ENCODE results near the gene TMEM63A. TPM values are rescaled to one million over a fixed set of nuclear protein-coding genes. Genes with fewer than 3 reads are reported as not detected.

Gene TMEM63A
- total RNA-seq, 1 experiment from 2014 or later: 303 TPM

DNA sequence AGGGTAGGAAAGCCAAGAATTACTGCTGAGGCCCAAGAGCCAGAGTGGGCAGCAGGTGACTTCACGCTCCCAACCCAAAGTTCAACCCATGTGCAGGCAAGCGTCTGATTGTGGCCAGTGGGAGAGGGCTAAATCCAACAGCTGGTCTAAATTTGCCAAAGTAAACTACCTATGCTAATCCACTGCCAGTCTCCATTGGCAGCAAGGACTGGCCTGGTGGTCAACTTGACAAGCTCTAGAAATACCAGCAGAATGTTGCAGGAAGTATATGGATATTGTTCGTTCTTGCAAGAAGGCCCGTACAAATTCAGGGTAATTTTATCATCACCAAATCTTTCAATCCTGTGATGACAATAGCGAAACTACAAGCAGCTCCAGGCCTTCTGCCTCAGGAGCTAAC lies 1.5 kb downstream of the TMEM63A start:
- H3K4me1 Mint-ChIP-seq (ENCODE audit: low read depth, unreplicated experiment): peaks cover 60% of the 10 kb centered on the region
- H3K9me3 Mint-ChIP-seq (ENCODE audit: low read depth, unreplicated experiment): no peaks in the 10 kb centered on the region
- TF ChIP-seq, protein P1, sequence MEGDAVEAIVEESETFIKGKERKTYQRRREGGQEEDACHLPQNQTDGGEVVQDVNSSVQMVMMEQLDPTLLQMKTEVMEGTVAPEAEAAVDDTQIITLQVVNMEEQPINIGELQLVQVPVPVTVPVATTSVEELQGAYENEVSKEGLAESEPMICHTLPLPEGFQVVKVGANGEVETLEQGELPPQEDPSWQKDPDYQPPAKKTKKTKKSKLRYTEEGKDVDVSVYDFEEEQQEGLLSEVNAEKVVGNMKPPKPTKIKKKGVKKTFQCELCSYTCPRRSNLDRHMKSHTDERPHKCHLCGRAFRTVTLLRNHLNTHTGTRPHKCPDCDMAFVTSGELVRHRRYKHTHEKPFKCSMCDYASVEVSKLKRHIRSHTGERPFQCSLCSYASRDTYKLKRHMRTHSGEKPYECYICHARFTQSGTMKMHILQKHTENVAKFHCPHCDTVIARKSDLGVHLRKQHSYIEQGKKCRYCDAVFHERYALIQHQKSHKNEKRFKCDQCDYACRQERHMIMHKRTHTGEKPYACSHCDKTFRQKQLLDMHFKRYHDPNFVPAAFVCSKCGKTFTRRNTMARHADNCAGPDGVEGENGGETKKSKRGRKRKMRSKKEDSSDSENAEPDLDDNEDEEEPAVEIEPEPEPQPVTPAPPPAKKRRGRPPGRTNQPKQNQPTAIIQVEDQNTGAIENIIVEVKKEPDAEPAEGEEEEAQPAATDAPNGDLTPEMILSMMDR (IDR thresholded peaks at IDR 0.05; ENCODE audit: unreplicated experiment): no peak
- intact Hi-C loops (cut with micrococcal nuclease; ENCODE audit: unreplicated experiment): no loop called here
- CTCF ChIA-PET: interaction anchor here (1.3 to 2.2 kb wide), 4 partner anchors 16 to 439 kb away, joined by 5 to 15 read pairs (median 6); partner anchors contain the start of gene PYCR2
- DNase-seq: no peak
- H3K27ac Mint-ChIP-seq (ENCODE audit: unreplicated experiment): peak overlapping the region; percentile 85
- H3K27me3 Mint-ChIP-seq (ENCODE audit: unreplicated experiment): no peaks in the 10 kb centered on the region
- H3K4me3 Mint-ChIP-seq (ENCODE audit: low read depth, unreplicated experiment): peak overlapping the region; percentile 67
- H3K36me3 Mint-ChIP-seq (ENCODE audit: insufficient read depth, unreplicated experiment): peaks cover 80% of the 10 kb centered on the region
- BruUV-seq (replicated peaks): TSS peak; percentile 47

DNA sequence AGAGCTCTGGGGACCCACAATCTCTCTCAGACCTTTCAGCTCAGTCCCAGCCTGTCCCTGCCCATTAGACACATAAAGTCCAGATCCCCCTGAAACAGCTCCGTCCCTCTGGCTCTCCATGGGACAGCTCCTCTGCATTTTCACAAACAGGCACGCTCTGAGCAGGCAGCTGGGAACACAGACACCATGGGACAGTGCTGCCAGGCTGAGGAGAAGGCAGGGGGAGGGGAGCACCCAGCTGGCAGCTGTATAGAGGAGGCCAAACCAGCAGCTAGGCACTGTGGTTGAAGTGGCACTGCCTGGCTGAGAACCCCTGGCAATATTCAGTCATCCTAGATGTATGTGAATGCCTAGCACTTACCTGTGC lies 2.0 kb downstream of the TMEM63A start:
- Mint-ChIP-seq H3K36me3 (ENCODE audit: insufficient read depth, unreplicated experiment) (peaks cover 85% of the 10 kb centered on the region), H3K4me3 (ENCODE audit: low read depth, unreplicated experiment) (peak overlapping the region; percentile 67), H3K27me3 (ENCODE audit: unreplicated experiment) (no peaks in the 10 kb centered on the region), H3K4me1 (ENCODE audit: low read depth, unreplicated experiment) (peaks cover 64% of the 10 kb centered on the region), H3K27ac (ENCODE audit: unreplicated experiment) (peak overlapping the region; percentile 85), H3K9me3 (ENCODE audit: low read depth, unreplicated experiment) (no peaks in the 10 kb centered on the region)
- no peak for DNase-seq
- TF ChIP-seq, protein P1 (IDR thresholded peaks at IDR 0.05; ENCODE audit: unreplicated experiment): no peak
- BruUV-seq (replicated peaks): no TSS peak
- intact Hi-C loops (cut with micrococcal nuclease; ENCODE audit: unreplicated experiment): no loop called here
- CTCF ChIA-PET: interaction anchor here (0.8 to 2.2 kb wide), 5 partner anchors 17 to 439 kb away, joined by 3 to 15 read pairs (median 6); partner anchors contain the start of gene PYCR2

DNA sequence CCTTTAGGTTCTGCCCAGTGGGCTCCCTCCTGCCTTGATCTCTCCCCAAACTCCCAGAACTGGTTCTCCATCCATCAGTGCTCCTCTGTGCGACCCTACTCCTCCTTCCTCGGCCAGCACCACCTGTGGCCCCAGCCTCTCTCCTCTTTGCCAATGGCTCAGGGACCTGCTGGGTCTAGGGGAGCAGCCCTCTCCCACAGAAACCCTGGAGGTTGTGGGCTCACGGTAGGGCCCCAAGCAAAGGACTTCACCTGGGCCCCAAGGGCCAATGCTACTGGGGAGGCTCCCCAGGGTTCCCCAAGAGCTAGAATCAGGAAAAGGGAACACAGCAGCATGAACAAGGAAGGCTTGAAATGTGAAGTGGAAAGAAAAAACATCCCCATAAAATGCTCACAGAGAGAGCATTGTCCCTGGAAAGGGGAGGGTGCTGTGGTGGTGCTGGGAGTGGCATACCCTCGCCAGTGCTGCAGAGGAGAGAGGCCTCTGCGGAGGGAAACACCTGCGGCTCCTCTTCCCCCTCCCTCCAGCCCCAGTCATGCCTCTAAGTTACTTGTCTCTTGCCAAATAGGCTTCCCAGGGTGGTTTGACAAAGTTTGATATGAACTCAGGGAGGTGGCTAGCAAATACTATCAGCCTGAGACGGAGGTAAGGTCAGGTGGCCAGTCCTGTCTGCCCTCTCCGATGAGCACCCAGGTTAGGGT lies 2.5 kb downstream of the TMEM63A start:
- Mint-ChIP-seq H3K36me3 (ENCODE audit: insufficient read depth, unreplicated experiment) (peaks cover 90% of the 10 kb centered on the region), H3K27me3 (ENCODE audit: unreplicated experiment) (no peaks in the 10 kb centered on the region), H3K9me3 (ENCODE audit: low read depth, unreplicated experiment) (no peaks in the 10 kb centered on the region), H3K4me1 (ENCODE audit: low read depth, unreplicated experiment) (peaks cover 68% of the 10 kb centered on the region), H3K4me3 (ENCODE audit: low read depth, unreplicated experiment) (peak overlapping the region; percentile 67), H3K27ac (ENCODE audit: unreplicated experiment) (peak overlapping the region; percentile 85)
- no TSS peak for BruUV-seq (replicated peaks)
- intact Hi-C loops (cut with micrococcal nuclease; ENCODE audit: unreplicated experiment): loop anchor here (10.0 kb wide), 1 partner anchor 185 kb away; the partner anchor contains the start of gene H3-3A
- peak; percentile 75 for DNase-seq
- CTCF ChIA-PET: interaction anchor here (0.8 to 1.9 kb wide), 3 partner anchors 17 to 371 kb away, joined by 3 to 15 read pairs (median 6); partner anchors contain the start of gene PYCR2
- TF ChIP-seq, protein P1 (IDR thresholded peaks at IDR 0.05; ENCODE audit: unreplicated experiment): no peak

DNA sequence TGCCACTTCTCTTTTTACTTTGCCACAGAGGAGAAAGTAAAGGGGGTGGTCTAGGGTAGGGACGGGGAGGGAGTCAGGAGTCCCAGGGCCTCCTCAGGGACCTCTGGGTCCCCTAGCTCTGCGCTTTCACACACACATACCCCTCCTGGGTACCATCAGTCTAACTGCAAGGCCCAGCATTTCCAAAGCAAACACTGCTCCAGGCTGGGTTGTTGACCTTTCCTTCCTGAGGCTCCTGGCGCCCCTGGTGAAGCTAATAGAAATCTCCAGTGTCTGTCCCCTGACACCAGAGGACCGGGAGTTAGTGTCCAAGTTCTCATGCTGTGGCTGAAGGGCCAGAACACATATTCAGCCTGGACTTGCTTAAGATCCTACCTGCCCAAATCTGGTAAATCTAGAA lies 3.9 kb downstream of the TMEM63A start:
- H3K27me3 Mint-ChIP-seq (ENCODE audit: unreplicated experiment): no peaks in the 10 kb centered on the region
- no peaks in the 10 kb centered on the region for H3K9me3 Mint-ChIP-seq (ENCODE audit: low read depth, unreplicated experiment)
- CTCF ChIA-PET: interaction anchor here (1.1 to 1.5 kb wide), 2 partner anchors 19 to 33 kb away, joined by 3 to 8 read pairs; no protein-coding TSS in a partner anchor
- H3K36me3 Mint-ChIP-seq (ENCODE audit: insufficient read depth, unreplicated experiment): peaks cover 94% of the 10 kb centered on the region
- intact Hi-C loops (cut with micrococcal nuclease; ENCODE audit: unreplicated experiment): loop anchor here (10.0 kb wide), 1 partner anchor 187 kb away; the partner anchor contains the start of gene H3-3A
- peak overlapping the region; percentile 85 for H3K27ac Mint-ChIP-seq (ENCODE audit: unreplicated experiment)
- H3K4me1 Mint-ChIP-seq (ENCODE audit: low read depth, unreplicated experiment): peaks cover 65% of the 10 kb centered on the region
- H3K4me3 Mint-ChIP-seq (ENCODE audit: low read depth, unreplicated experiment): peak overlapping the region; percentile 67
- DNase-seq: no peak
- no TSS peak for BruUV-seq (replicated peaks)
- TF ChIP-seq, protein P1 (IDR thresholded peaks at IDR 0.05; ENCODE audit: unreplicated experiment): no peak

Measured in Calu3 (cell line).